Uterus (tissue), 4 donors: Measurements from ENCODE around the gene FAM9C. TPM values are rescaled to one million over a fixed set of nuclear protein-coding genes. Genes with fewer than 3 reads are reported as not detected.

ENCODE experiments used
- DNase-seq, 2 donors: peaks; one replicate each; pipeline ENCODE4 v3.0.0-alpha.2; 2019 to 2020
- H3K27ac ChIP-seq, 2 donors: fragments of 200-600 bp; sonication (generic); 1 replicate in 1 of 2; 2 replicates in 1 of 2; pipeline ENCODE4 v1.5.1; 2016 to 2018
- H3K27me3 ChIP-seq, 2 donors: fragments of 200-600 bp; sonication (generic); one replicate each; pipeline ENCODE4 v1.5.1; 2018 to 2019; ENCODE audit warnings: control low read depth in 1 of 2
- H3K36me3 ChIP-seq, 2 donors: fragments of 200-600 bp; sonication (generic); one replicate each; pipeline ENCODE4 v1.5.1; 2019; ENCODE audit warnings: control low read depth in 1 of 2
- H3K4me1 ChIP-seq, 2 donors: fragments of 200-600 bp; sonication (generic); one replicate each; pipeline ENCODE4 v1.5.1; 2018 to 2019; ENCODE audit warnings: control low read depth in 1 of 2
- H3K4me3 ChIP-seq, 2 donors: fragments of 200-600 bp; sonication (generic); 1 replicate in 1 of 2; 2 replicates in 1 of 2; pipeline ENCODE4 v1.5.1; 2018 to 2019; ENCODE audit warnings: mild to moderate bottlenecking in 1 of 2
- H3K9me3 ChIP-seq, 2 donors: fragments of 200-600 bp; sonication (generic); one replicate each; pipeline ENCODE4 v1.5.1; 2019; ENCODE audit warnings: control low read depth in 1 of 2
- POLR2A ChIP-seq, 2 donors: fragments of 450-650 bp; IDR thresholded peaks; one replicate each; pipeline ENCODE4 v1.6.1; 2016; ENCODE audit warnings: antibody characterized with exemption in 2 of 2, mild to moderate bottlenecking in 1 of 2, moderate library complexity in 1 of 2
- intact Hi-C: fragments of 100-400 bp; cut with DNase I; formaldehyde crosslinking; loops from one replicate; pipeline ENCODE4 v1.15.1; 2023; ENCODE audit warnings: low total_unique reads
- total RNA-seq, 4 donors: library from RNA; depleted of rRNA in 3 of 4; stranded (reverse); fragments of >200 nt in 3 of 4; gene quantifications; one replicate each; pipeline versions ENCODE4 v1.1.0 to v1.2.4, GENCODE V29; 2014 to 2023
- TF ChIP-seq, protein P1 (sequence below), 4 experiments: fragments of 200-600 bp in 2 of 4; fragments of 450-650 bp in 2 of 4; sonication (generic) in 2 of 4; IDR thresholded peaks; one replicate each; pipeline ENCODE4 v1.5.1; 2016 to 2019; ENCODE audit warnings: antibody characterized with exemption in 4 of 4, mild to moderate bottlenecking in 2 of 4, moderate library complexity in 1 of 4
- donor health status: DM: yes; HTN: yes; CAD: no.

Gene FAM9C
- total RNA-seq, 4 donors from 2014 or later = 0.07 TPM; not detected in 3

DNA sequence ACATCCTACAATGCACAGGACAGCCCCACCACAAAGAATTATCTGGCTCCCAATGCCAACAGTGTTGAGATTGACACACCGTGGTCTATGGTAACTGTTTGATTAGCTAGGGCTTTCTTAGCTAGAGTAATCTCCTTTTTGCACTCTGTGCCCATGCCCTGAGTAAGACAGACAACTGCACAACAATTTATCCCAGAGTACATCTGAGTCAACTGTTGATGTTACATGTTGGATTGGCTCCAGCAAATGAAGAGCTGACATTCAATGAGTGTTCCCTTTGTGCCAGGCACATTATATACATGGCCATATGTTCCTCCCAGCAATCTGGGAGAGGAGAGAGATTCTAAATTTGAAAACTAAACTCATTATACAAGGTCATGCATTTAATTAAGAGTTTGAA lies 3.9 kb upstream of the FAM9C start:
- TF ChIP-seq, protein P1, sequence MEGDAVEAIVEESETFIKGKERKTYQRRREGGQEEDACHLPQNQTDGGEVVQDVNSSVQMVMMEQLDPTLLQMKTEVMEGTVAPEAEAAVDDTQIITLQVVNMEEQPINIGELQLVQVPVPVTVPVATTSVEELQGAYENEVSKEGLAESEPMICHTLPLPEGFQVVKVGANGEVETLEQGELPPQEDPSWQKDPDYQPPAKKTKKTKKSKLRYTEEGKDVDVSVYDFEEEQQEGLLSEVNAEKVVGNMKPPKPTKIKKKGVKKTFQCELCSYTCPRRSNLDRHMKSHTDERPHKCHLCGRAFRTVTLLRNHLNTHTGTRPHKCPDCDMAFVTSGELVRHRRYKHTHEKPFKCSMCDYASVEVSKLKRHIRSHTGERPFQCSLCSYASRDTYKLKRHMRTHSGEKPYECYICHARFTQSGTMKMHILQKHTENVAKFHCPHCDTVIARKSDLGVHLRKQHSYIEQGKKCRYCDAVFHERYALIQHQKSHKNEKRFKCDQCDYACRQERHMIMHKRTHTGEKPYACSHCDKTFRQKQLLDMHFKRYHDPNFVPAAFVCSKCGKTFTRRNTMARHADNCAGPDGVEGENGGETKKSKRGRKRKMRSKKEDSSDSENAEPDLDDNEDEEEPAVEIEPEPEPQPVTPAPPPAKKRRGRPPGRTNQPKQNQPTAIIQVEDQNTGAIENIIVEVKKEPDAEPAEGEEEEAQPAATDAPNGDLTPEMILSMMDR (IDR thresholded peaks at IDR 0.05) = no peak
- TF ChIP-seq POLR2A (IDR thresholded peaks at IDR 0.05) = no peak
- H3K4me3 ChIP-seq = no peak overlapping the region
- H3K36me3 ChIP-seq = no peaks in the 10 kb centered on the region
- intact Hi-C loops = no loop called here
- H3K9me3 ChIP-seq = no peaks in the 10 kb centered on the region
- no peak for DNase-seq
- H3K27me3 ChIP-seq = no peaks in the 10 kb centered on the region
- no peaks in the 10 kb centered on the region for H3K4me1 ChIP-seq
- no peak overlapping the region for H3K27ac ChIP-seq

DNA sequence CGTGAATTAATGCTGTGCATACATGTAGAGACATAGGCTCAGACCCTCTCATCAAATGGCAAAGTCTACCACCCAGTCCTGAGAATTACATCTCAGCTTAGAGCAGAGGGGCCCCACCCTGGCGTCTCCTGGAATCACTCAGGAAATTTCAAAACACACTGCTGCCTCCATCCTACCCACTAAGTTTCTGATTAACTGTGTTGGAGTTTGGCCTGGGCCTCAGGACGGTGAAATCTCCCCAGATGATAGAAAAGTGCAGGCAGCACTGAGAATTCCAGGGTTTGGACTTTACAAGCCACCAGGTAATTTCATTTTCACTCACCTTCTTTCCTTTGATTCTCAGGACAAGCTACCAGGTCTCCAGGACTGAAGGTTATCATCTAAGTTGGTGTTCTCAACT lies 3.3 kb upstream of the FAM9C start:
- TF ChIP-seq POLR2A (IDR thresholded peaks at IDR 0.05) = no peak
- TF ChIP-seq, protein P1 (IDR thresholded peaks at IDR 0.05) = no peak
- Histone ChIP-seq H3K4me1 (no peaks in the 10 kb centered on the region), H3K27me3 (no peaks in the 10 kb centered on the region), H3K27ac (no peak overlapping the region), H3K4me3 (no peak overlapping the region), H3K36me3 (no peaks in the 10 kb centered on the region), H3K9me3 (no peaks in the 10 kb centered on the region)
- DNase-seq = no peak
- intact Hi-C loops = no loop called here

GRCh38 chrX:13046141-13046855 lies 1.9 kb upstream of the FAM9C start:
- H3K27me3 ChIP-seq = no peaks in the 10 kb centered on the region
- intact Hi-C loops = no loop called here
- H3K36me3 ChIP-seq = no peaks in the 10 kb centered on the region
- H3K4me3 ChIP-seq = no peak overlapping the region
- H3K9me3 ChIP-seq = no peaks in the 10 kb centered on the region
- H3K27ac ChIP-seq = no peak overlapping the region
- DNase-seq = no peak
- TF ChIP-seq, protein P1 (IDR thresholded peaks at IDR 0.05) = no peak
- no peak for TF ChIP-seq POLR2A (IDR thresholded peaks at IDR 0.05)
- no peaks in the 10 kb centered on the region for H3K4me1 ChIP-seq

DNA sequence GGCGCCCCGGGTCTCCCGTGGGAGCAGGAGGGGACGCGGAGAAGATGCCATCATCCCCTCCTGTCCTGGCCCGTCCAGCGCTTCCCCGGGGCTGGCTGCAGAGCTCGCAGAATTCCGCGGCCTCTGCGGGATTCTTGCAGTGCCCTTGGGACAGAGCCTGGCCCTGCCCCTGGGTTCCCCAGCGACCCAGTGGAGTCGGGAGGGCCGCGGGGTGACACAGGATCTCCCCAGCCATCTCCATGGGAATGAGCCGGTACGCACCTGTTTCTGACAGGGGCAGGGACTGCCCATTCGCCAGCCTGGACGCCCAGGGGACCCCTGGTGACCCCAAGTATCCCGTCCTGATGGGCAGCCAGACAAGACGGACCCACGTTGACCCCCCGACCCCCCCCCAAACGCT lies 482 bp downstream of the FAM9C start:
- TF ChIP-seq, protein P1 (IDR thresholded peaks at IDR 0.05) = no peak
- TF ChIP-seq POLR2A (IDR thresholded peaks at IDR 0.05) = no peak

GRCh38 chrX:13043138-13043537 lies 1.3 kb downstream of the FAM9C start:
- TF ChIP-seq, protein P1 (IDR thresholded peaks at IDR 0.05) = no peak
- TF ChIP-seq POLR2A (IDR thresholded peaks at IDR 0.05) = no peak
- no peaks in the 10 kb centered on the region for H3K36me3 ChIP-seq
- DNase-seq = no peak
- no peaks in the 10 kb centered on the region for H3K4me1 ChIP-seq
- no peak overlapping the region for H3K27ac ChIP-seq
- H3K9me3 ChIP-seq = no peaks in the 10 kb centered on the region
- H3K4me3 ChIP-seq = no peak overlapping the region
- no peaks in the 10 kb centered on the region for H3K27me3 ChIP-seq
- intact Hi-C loops = no loop called here

More for the DNA sequence above, 482 bp downstream of the FAM9C start:
- H3K9me3 ChIP-seq = no peaks in the 10 kb centered on the region
- no peak for DNase-seq
- H3K27me3 ChIP-seq = no peaks in the 10 kb centered on the region
- intact Hi-C loops = no loop called here
- H3K36me3 ChIP-seq = no peaks in the 10 kb centered on the region
- H3K27ac ChIP-seq = no peak overlapping the region
- no peaks in the 10 kb centered on the region for H3K4me1 ChIP-seq
- H3K4me3 ChIP-seq = no peak overlapping the region
